Small intestine (tissue), 7 donors: Measurements from ENCODE around the gene PALD1. TPM values are rescaled to one million over a fixed set of nuclear protein-coding genes. Genes with fewer than 3 reads are reported as not detected.
"Not testable (repeated sequence)": the region's sequence is repeated elsewhere in the genome, so short reads cannot be mapped to it uniquely, and the experiment has no call there.

ENCODE experiments used
- DNase-seq, 2 donors: peaks; one replicate each; pipeline versions ENCODE4 v3.0.0 to v3.0.0-alpha.2; 2013
- FAIRE-seq: peaks from 2 replicates; lab custom pipeline; 2012; peaks lifted over from hg19 to GRCh38; lab: Jason Lieb, UNC
- H3K27ac ChIP-seq, 3 donors: one replicate each; pipeline ENCODE4 v1.5.1; 2013; ENCODE audit warnings: low read length in 2 of 3, mild to moderate bottlenecking in 2 of 3, control low read depth in 1 of 3, inconsistent platforms in 1 of 3, low read depth in 1 of 3, moderate library complexity in 1 of 3
- H3K27me3 ChIP-seq, 3 donors: one replicate each; pipeline ENCODE4 v1.6.1; 2013; ENCODE audit warnings: low read length in 3 of 3, inconsistent platforms in 1 of 3; ENCODE audit not compliant: control insufficient read depth in 3 of 3, insufficient read depth in 3 of 3
- H3K36me3 ChIP-seq, 3 donors: one replicate each; pipeline ENCODE4 v1.6.1; 2013; ENCODE audit warnings: low read length in 3 of 3, inconsistent platforms in 1 of 3, low read depth in 1 of 3, mild to moderate bottlenecking in 1 of 3, moderate library complexity in 1 of 3; ENCODE audit not compliant: control insufficient read depth in 3 of 3, insufficient read depth in 2 of 3
- H3K4me1 ChIP-seq, 3 donors: one replicate each; pipeline ENCODE4 v1.6.1; 2013; ENCODE audit warnings: low read length in 2 of 3, inconsistent platforms in 1 of 3, low read depth in 1 of 3, mild to moderate bottlenecking in 1 of 3, moderate library complexity in 1 of 3; ENCODE audit not compliant: control insufficient read depth in 3 of 3, insufficient read depth in 2 of 3
- H3K4me3 ChIP-seq, 3 donors: one replicate each; pipeline ENCODE4 v1.5.1; 2013; ENCODE audit warnings: low read length in 3 of 3, control low read depth in 1 of 3, inconsistent platforms in 1 of 3, low read depth in 1 of 3, mild to moderate bottlenecking in 1 of 3, moderate library complexity in 1 of 3
- H3K9me3 ChIP-seq, 2 donors: one replicate each; pipeline ENCODE4 v1.6.1; 2013; ENCODE audit warnings: low read depth in 1 of 2, low read length in 1 of 2; ENCODE audit not compliant: control insufficient read depth in 2 of 2, insufficient read depth in 1 of 2
- WGBS, 3 donors: extraction: QIAGEN DNeasy Blood & Tissue Kit; methylation state at CpG; one replicate each; pipeline ENCODE4 v1.1.7; 2013; 5-methylcytosine and 5-hydroxymethylcytosine counted together
- polyA plus RNA-seq, 4 donors: library from polyadenylated mRNA; stranded (reverse) in 3 of 4; unstranded in 1 of 4; fragments of 200-250 nt in 3 of 4; fragments of 120-200 nt in 1 of 4; gene quantifications; one replicate each; pipeline versions ENCODE4 v1.2.1 to v1.2.3, GENCODE V29; 2013
- donor health status: healthy with polysubstance abuse.
- donor health status: control.
- donor health status: control.
- donor health status: Bipolar disorder and iron deficiency.
- donor health status: healthy.

The PALD1 gene
- polyA plus RNA-seq, 4 donors, result 0.22 to 4.2 (median 3.2) TPM

DNA sequence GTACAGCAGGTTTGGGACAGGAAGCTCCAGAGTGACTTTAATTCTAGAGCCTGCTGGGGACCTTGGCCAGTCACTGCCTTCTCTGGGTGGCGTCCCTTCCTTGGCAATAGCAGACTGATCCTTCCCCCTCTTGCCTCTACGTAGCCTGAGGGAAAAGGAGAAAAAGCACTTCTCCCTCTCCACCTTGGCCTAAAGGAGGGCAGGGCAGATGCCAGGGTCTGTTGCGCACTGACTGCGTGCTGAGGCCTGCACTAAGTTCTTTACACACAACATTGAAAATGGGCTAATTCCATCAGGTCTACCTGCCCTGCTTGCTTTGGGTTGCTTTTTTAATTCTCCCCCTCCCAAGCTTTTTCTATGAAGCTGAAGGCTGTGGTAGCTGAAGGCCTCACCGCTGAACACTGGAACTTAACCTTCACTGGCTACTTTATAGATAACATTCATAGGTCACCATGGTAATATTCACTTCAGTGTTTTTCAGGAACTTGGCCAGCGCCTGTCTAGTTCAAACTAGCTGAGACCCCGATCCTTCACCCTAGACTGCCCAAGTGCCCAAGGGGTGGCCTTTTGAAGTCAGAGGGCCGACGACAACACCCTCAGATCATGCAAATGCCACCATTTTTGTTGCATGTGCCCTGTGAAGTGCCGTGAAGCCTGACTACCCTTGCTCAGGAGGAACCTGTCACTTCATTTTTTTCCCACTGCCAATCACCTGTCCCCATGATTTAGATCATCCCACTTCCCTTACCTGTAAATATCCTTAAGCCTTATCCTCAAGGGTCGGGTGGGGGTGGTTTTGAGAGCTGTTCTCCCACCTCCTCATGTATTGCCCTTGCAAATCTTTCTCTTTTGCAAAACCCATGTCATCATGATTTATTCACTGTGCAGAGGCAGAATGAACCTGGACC, 95.3 kb downstream of the PALD1 start:
- H3K4me1 ChIP-seq, result peaks cover 0 to 7% (median 0%) of the 10 kb centered on the region in 3 donors
- H3K27ac ChIP-seq, result no peak overlapping the region
- no peak for DNase-seq
- no peaks in the 10 kb centered on the region for H3K27me3 ChIP-seq
- no peaks in the 10 kb centered on the region for H3K9me3 ChIP-seq
- no peak overlapping the region for H3K4me3 ChIP-seq
- FAIRE-seq, result no peak
- 89 to 94% (median 93%) methylated on average over 11 of the region's 11 CpGs for WGBS, 3 donors
- peaks cover 0 to 2% (median 0%) of the 10 kb centered on the region in 3 donors for H3K36me3 ChIP-seq

DNA sequence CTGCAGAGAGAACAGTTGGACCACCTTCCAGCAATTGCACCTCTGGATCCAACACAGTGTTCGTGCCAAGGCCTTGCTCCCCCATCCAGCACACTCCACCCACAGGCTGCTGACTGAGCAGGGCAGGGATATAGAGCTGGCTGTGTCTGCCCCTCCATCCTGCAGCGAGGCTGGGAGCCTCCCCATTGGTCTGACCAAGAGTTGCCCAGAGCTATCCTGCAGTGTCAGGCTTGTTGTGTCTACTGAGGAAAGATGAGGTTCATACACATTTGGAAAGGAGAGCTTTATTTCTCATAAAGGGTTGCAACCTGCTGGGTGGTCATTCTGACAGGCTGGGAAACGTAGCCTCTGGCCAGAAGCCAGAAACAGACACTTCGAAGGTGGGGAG, 96.9 kb downstream of the PALD1 start:
- no peak for DNase-seq
- no peak for FAIRE-seq
- Histone ChIP-seq H3K4me1 (peaks cover 0 to 7% (median 0%) of the 10 kb centered on the region in 3 donors), H3K27ac (peak overlapping the region in 1 of 3 donors; percentile 32), H3K36me3 (peaks cover 0 to 2% (median 0%) of the 10 kb centered on the region in 3 donors), H3K4me3 (no peak overlapping the region), H3K9me3 (no peaks in the 10 kb centered on the region), H3K27me3 (no peaks in the 10 kb centered on the region)
- 47 to 54% (median 52%) methylated on average over 4 of the region's 4 CpGs for WGBS, 3 donors

DNA sequence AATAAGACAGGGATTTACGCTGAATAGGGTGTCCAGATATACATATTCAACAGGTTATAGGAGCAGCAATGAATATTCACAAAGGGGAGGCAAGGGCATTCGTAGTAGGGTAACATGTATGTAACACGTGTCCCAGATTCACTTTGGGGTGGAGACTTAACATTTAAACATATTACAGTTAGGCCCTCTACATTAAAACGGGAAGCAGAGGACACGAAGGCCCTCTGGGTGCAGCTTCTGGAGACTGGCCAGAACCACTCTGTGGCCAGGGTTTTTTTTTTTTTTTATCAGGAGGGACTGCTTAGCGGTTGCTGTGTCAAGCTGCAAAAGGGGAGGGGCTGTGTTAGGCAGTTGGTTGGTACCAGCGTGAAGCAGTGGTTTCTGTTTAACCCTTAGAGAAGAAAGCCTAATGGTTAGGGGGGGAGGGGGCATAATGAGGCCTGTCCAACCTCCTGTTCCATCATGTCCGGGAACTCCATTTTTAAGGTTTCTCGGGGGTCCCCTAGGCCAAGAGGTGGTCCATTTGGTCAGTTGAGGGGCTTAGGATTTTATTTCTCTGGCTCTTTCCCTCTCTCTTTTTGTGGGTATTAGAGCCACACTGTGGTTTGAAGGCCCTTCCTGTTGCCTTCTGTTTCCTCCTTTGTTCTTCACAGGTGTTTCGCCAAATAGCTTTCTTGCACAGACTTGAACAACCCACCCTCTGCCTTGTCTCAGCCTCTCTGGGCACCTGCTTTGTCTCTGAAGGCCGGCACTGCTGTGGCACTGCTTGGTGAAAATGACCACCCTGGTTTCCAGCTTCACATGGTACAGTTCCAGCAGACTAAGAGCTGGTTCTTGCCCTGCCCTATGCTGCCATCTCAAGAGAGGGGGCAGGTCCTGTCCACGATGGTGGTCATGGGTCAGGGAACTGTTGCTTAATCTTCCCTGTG, 97.6 kb downstream of the PALD1 start:
- H3K9me3 ChIP-seq, result no peaks in the 10 kb centered on the region
- H3K27ac ChIP-seq, result peak overlapping the region in 2 of 3 donors; percentile 24 to 32
- FAIRE-seq (no peak), DNase-seq (peak in 1 of 2 donors; percentile 48)
- H3K36me3 ChIP-seq, result peaks cover 0 to 2% (median 0%) of the 10 kb centered on the region in 3 donors
- 31 to 38% (median 38%) methylated on average over 12 of the region's 12 CpGs for WGBS, 3 donors
- no peak overlapping the region for H3K4me3 ChIP-seq
- peaks cover 0 to 7% (median 0%) of the 10 kb centered on the region in 3 donors for H3K4me1 ChIP-seq
- no peaks in the 10 kb centered on the region for H3K27me3 ChIP-seq

DNA sequence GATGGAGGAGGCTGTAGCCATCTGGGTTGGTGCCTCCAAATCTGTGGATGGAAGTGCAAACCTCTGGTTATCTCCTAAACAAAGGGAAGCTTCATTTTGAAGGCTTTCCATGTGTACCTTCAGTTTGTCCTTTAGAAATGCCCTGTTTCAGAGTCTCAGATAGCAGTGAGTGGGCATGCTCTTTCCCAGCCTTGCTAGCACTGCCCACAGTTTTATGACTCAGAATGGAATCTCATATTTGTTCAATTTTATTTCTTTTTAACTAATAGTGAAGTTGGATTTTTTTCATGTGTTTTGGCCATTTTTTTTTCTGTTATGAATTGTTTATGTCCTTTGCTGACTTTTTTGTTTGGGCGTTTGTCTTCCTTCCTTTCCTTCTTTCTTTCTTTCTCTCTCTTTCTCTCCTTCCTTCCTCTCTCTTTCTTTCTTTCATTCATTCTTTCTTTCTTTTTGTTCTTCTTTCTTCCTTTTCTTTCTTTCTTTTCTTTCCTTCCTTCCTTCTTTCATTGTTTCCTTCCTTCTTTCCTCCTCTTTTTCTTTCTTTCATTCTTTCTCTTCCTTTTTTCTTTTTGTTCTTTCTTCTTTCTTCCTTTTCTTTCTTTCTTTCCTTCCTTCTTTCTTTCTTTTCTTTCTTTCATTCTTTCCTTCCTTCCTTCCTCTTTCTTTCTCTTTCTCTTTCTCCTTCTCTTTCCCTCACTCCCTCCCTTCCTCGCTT, 98.4 kb downstream of the PALD1 start:
- H3K4me3 ChIP-seq, result no peak overlapping the region
- H3K27me3 ChIP-seq, result no peaks in the 10 kb centered on the region
- WGBS, 3 donors, result 61 to 89% (median 67%) methylated on average over 2 of the region's 2 CpGs
- FAIRE-seq (no peak), DNase-seq (no peak)
- H3K4me1 ChIP-seq, result peaks cover 0 to 7% (median 0%) of the 10 kb centered on the region in 3 donors
- no peaks in the 10 kb centered on the region for H3K9me3 ChIP-seq
- peak overlapping the region in 2 of 3 donors; percentile 13 to 24 for H3K27ac ChIP-seq
- H3K36me3 ChIP-seq, result peaks cover 0 to 2% (median 0%) of the 10 kb centered on the region in 3 donors

DNA sequence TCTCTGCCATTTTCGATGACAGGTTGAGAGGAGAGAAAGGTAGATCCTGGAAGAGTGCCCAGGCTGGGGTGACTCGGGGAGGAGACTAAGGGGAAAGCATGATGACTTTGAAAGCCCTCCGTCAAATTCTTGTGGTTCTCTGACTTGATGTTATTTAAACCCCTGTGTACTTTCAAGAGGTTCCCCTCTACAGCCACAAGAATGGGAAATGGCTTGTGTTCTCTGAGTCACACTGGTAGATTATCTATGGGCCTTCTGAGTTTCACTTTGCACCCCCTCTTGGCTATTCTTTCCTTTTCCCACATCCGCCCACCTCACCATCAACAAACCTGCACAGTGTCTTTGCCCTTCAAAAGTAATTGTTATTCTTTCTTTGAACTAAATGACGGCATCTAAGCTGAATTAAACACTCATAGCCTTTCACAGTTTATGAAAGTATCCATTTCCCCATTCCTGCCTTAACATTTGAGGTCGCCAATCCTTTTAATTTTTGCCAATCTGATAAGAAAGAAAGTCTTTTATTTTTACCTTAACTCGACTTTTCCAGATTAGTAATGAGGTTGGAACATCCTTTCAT, 99.9 kb downstream of the PALD1 start:
- Histone ChIP-seq H3K9me3 (no peaks in the 10 kb centered on the region), H3K27ac (peak overlapping the region in 1 of 3 donors; percentile 60), H3K27me3 (no peaks in the 10 kb centered on the region), H3K4me1 (peaks cover 0 to 7% (median 0%) of the 10 kb centered on the region in 3 donors), H3K4me3 (no peak overlapping the region), H3K36me3 (peaks cover 0 to under 1% (median 0%) of the 10 kb centered on the region in 3 donors)
- FAIRE-seq, result peak; percentile 26
- peak in 1 of 2 donors; percentile 72 for DNase-seq
- WGBS, 3 donors, result 44 to 55% (median 49%) methylated on average over 7 of the region's 7 CpGs

DNA sequence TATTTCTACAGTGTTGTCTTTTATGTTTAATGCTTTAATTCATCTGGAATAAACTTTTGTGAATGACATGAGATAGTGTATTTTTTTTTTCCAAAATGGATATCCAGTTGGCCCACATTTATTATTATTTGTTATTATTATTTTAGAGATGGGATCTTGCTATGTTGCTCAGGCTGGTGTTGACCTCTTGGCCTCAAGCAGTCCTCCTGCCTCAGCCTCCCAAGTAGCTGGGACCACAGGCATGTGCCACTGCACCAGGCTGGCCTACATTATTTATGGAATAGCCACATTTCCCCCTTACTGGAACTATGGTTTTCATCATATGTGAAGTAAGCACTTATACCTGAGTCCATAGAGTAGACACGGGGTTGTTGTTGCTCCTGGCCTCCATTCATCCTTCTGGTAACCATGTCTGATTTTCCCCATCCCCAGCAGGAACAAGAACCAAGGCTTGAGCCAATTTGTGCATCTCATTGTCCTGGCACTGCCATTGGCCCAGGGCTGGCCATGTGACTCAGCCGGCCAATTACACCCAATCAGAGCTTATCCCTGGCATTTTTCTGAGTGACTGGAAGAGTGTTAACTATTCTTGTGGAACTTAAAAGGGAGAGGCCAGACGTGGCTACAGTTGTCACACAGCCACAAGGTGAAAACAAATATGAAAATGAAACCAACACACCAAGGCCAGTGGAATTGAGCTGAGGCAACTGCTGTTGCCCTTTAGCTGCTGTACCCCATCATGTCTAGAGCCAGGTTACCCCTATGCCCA, 100.9 kb downstream of the PALD1 start:
- FAIRE-seq (no peak), DNase-seq (peak in 1 of 2 donors; percentile 40)
- H3K27ac ChIP-seq, result peak overlapping the region in 1 of 3 donors; percentile 12
- H3K9me3 ChIP-seq, result no peaks in the 10 kb centered on the region
- no peaks in the 10 kb centered on the region for H3K27me3 ChIP-seq
- H3K4me1 ChIP-seq, result peaks cover 0 to 7% (median 0%) of the 10 kb centered on the region in 3 donors
- no peak overlapping the region for H3K4me3 ChIP-seq
- WGBS, 3 donors, result 53 to 73% (median 61%) methylated on average over 3 of the region's 3 CpGs
- no peaks in the 10 kb centered on the region for H3K36me3 ChIP-seq

DNA sequence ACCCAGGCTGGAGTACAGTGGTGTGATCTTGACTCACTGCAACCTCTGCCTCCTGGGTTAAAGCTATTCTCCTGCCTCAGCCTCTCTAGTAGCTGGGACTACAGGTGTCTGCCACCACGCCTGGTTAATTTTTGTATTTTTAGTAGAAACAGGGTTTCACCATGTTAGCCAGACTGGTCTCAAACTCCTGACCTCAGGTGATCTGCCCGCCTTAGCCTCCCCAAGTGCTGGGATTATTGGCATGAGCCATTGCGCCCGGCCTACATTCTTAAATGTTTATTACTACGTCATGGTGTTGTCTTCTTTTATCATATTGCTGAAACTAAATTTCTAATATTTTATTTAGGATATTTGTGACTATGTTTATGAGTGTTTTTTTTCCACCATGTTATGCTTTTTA, 102.6 kb downstream of the PALD1 start:
- not testable (repeated sequence) for DNase-seq, FAIRE-seq
- 97 to 98% (median 97%) methylated on average over 5 of the region's 5 CpGs for WGBS, 3 donors

More for the DNA sequence above, 102.6 kb downstream of the PALD1 start:
- not testable (repeated sequence) for H3K4me1 ChIP-seq, H3K27ac ChIP-seq, H3K36me3 ChIP-seq, H3K9me3 ChIP-seq, H3K4me3 ChIP-seq, H3K27me3 ChIP-seq
